GM19328 (cell line): Measurements from ENCODE around the gene USP7.
"Not testable (repeated sequence)": the region's sequence is repeated elsewhere in the genome, so short reads cannot be mapped to it uniquely, and the experiment has no call there.

Experiments
- ATAC-seq: cut with Tn5 transposase; IDR thresholded peaks from one replicate; pipeline ENCODE4 v1.9.1; 2021; ENCODE audit warnings: mild to moderate bottlenecking, moderate library complexity; ENCODE audit not compliant: unreplicated experiment

USP7 gene

GRCh38 chr16:8975039-8975438 is 11.3 kb upstream of the USP7 start:
- ATAC-seq, result no peak

GRCh38 chr16:8972843-8973586 is 9.3 kb upstream of the USP7 start:
- ATAC-seq, result no peak

- ATAC-seq, result no peak
Observed at GRCh38 chr16:8971416-8971815, 7.7 kb upstream of the USP7 start.

- ATAC-seq, result not testable (repeated sequence)
Observed at GRCh38 chr16:8969202-8969897, 5.6 kb upstream of the USP7 start.

- ATAC-seq, result not testable (repeated sequence)
Observed at GRCh38 chr16:8968054-8968453, 4.3 kb upstream of the USP7 start.

GRCh38 chr16:8967132-8967821 is 3.6 kb upstream of the USP7 start:
- ATAC-seq, result no peak

GRCh38 chr16:8966817-8967131 is 3.1 kb upstream of the USP7 start:
- no peak for ATAC-seq

GRCh38 chr16:8964462-8964861 is 756 bp upstream of the USP7 start:
- ATAC-seq, result no peak

GRCh38 chr16:8963010-8963820 is 491 bp downstream of the USP7 start:
- no peak for ATAC-seq

- ATAC-seq, result no peak
Observed at GRCh38 chr16:8962393-8963009, 1.2 kb downstream of the USP7 start.

- no peak for ATAC-seq
Observed at GRCh38 chr16:8961811-8962390, 1.8 kb downstream of the USP7 start.

- no peak for ATAC-seq
Observed at GRCh38 chr16:8960788-8961109, 3.0 kb downstream of the USP7 start.

- ATAC-seq, result no peak
Observed at GRCh38 chr16:8959921-8960787, 3.6 kb downstream of the USP7 start.

- no peak for ATAC-seq
Observed at GRCh38 chr16:8958344-8959167, 5.2 kb downstream of the USP7 start.

GRCh38 chr16:8957509-8958157 is 6.1 kb downstream of the USP7 start:
- ATAC-seq, result no peak

GRCh38 chr16:8957063-8957397 is 6.7 kb downstream of the USP7 start:
- ATAC-seq, result no peak

- no peak for ATAC-seq
Observed at GRCh38 chr16:8956265-8957062, 7.2 kb downstream of the USP7 start.

- ATAC-seq, result no peak
Observed at GRCh38 chr16:8955828-8956227, 7.9 kb downstream of the USP7 start.
